SK-N-SH (cell line): ENCODE results near the gene CELF4. TPM values are rescaled to one million over a fixed set of nuclear protein-coding genes. Genes with fewer than 3 reads are reported as not detected.

Source experiments
- CTCF ChIA-PET: fragments of 300-600, 350-600 bp; formaldehyde crosslinking; extraction: SDS; loops from one replicate; lab custom pipeline; 2021; lab: Yijun Ruan, JAX
- POLR2A ChIA-PET: fragments of 350-600 bp; sonication (Branson Sonifier 250); formaldehyde crosslinking; extraction: SDS; loops from one replicate; lab custom pipeline; 2020; ENCODE audit warnings: antibody characterized with exemption, inconsistent platforms; lab: Yijun Ruan, JAX
- DNase-seq: peaks from one replicate; pipeline ENCODE4 v3.0.0; 2012
- H2AFZ ChIP-seq: fragments of 200-600 bp; sonication (generic); 2 replicates; pipeline ENCODE4 v1.8.1; 2016; ENCODE audit warnings: antibody characterized with exemption, mild to moderate bottlenecking, low read depth
- H3F3A ChIP-seq: fragments of 200-600 bp; sonication (generic); replicated peaks from 2 replicates; pipeline ENCODE3; 2016; ENCODE audit warnings: antibody characterized with exemption, mild to moderate bottlenecking; ENCODE audit not compliant: insufficient read depth
- H3K27ac ChIP-seq, 2 experiments: fragments of 200-500 bp in 1 of 2; fragments of 200-600 bp in 1 of 2; sonication (Bioruptor generic) in 1 of 2; sonication (generic), shearing (Covaris generic) in 1 of 2; 2 replicates each; pipeline versions ENCODE4 v1.5.1 to v1.6.1; 2014 to 2016; ENCODE audit warnings: low read depth in 2 of 2, inconsistent platforms in 1 of 2, low read length in 1 of 2, mild to moderate bottlenecking in 1 of 2, mixed read lengths in 1 of 2
- H3K27me3 ChIP-seq: fragments of 200-600 bp; sonication (generic), shearing (Covaris generic); 2 replicates; pipeline ENCODE4 v1.6.1; 2016; ENCODE audit warnings: mixed run types; ENCODE audit not compliant: insufficient read depth
- H3K36me3 ChIP-seq, 2 experiments: fragments of 200-500 bp in 1 of 2; fragments of 200-600 bp in 1 of 2; sonication (Bioruptor generic) in 1 of 2; sonication (generic) in 1 of 2; replicated peaks in 1 of 2; 2 replicates each; pipeline versions ENCODE3 to v1.5.1; 2014 to 2016; ENCODE audit warnings: low read length in 1 of 2, mild to moderate bottlenecking in 1 of 2; ENCODE audit not compliant: insufficient read depth in 2 of 2, control insufficient read depth in 1 of 2
- H3K4me1 ChIP-seq, 2 experiments: fragments of 200-500 bp in 1 of 2; fragments of 200-600 bp in 1 of 2; sonication (Bioruptor generic) in 1 of 2; sonication (generic), shearing (Covaris generic) in 1 of 2; 2 replicates each; pipeline versions ENCODE4 v1.5.1 to v1.6.1; 2014 to 2016; ENCODE audit warnings: low read depth in 1 of 2, low read length in 1 of 2, mixed run types in 1 of 2; ENCODE audit not compliant: insufficient read depth in 2 of 2, control insufficient read depth in 1 of 2
- H3K4me2 ChIP-seq: fragments of 200-600 bp; sonication (generic), shearing (Covaris generic); 2 replicates; pipeline ENCODE4 v1.6.1; 2017; ENCODE audit warnings: mixed run types
- H3K4me3 ChIP-seq, 2 experiments: fragments of 200-500 bp in 1 of 2; fragments of 200-600 bp in 1 of 2; sonication (Bioruptor generic) in 1 of 2; sonication (generic), shearing (Covaris generic) in 1 of 2; 2 replicates each; pipeline versions ENCODE4 v1.5.1 to v1.8.1; 2014 to 2016; ENCODE audit warnings: low read depth in 2 of 2, inconsistent platforms in 1 of 2, low read length in 1 of 2, mild to moderate bottlenecking in 1 of 2, mixed read lengths in 1 of 2, moderate library complexity in 1 of 2
- H3K79me2 ChIP-seq: fragments of 200-600 bp; sonication (generic); 2 replicates; pipeline ENCODE4 v1.8.1; 2017; ENCODE audit warnings: mild to moderate bottlenecking; ENCODE audit not compliant: insufficient read depth
- H3K9ac ChIP-seq: fragments of 200-600 bp; sonication (generic); 2 replicates; pipeline ENCODE4 v1.6.1; 2017; ENCODE audit warnings: mixed run types
- H3K9me2 ChIP-seq: fragments of 200-600 bp; sonication (generic); 2 replicates; pipeline ENCODE4 v1.6.1; 2017; ENCODE audit warnings: mixed run types
- H3K9me3 ChIP-seq: fragments of 200-600 bp; sonication (generic); 2 replicates; pipeline ENCODE4 v1.6.1; 2017; ENCODE audit warnings: mixed run types, mild to moderate bottlenecking, moderate library complexity
- H4K20me1 ChIP-seq: fragments of 200-600 bp; sonication (generic); 2 replicates; pipeline ENCODE4 v1.6.1; 2017; ENCODE audit warnings: mild to moderate bottlenecking, mixed run types; ENCODE audit not compliant: insufficient read depth
- EP300 ChIP-seq, 2 experiments: IDR thresholded peaks; 2 replicates each; pipeline versions ENCODE4 v1.4.0 to v1.6.1; 2012; ENCODE audit warnings: borderline replicate concordance in 1 of 2, low read depth in 1 of 2, low read length in 1 of 2
- FOSL2 ChIP-seq: IDR thresholded peaks from 2 replicates; pipeline ENCODE4 v1.4.0; 2012; ENCODE audit warnings: low read depth, mild to moderate bottlenecking, moderate library complexity, borderline replicate concordance
- FOXJ3 ChIP-seq: sonication (generic); formaldehyde crosslinking; IDR thresholded peaks from 2 replicates; pipeline ENCODE4 v1.5.1; 2020; ENCODE audit warnings: mild to moderate bottlenecking, missing genetic modification reagents
- FOXM1 ChIP-seq: IDR thresholded peaks from 2 replicates; pipeline ENCODE4 v1.4.0; 2012; ENCODE audit warnings: low read depth, mild to moderate bottlenecking
- GATA2 ChIP-seq: sonication (generic); formaldehyde crosslinking; IDR thresholded peaks from 2 replicates; pipeline ENCODE4 v1.5.0; 2020; ENCODE audit warnings: mild to moderate bottlenecking, missing genetic modification reagents
- MAX ChIP-seq: IDR thresholded peaks from 2 replicates; pipeline ENCODE4 v1.4.0; 2012; ENCODE audit warnings: low read depth
- MEF2A ChIP-seq: IDR thresholded peaks from 2 replicates; pipeline ENCODE4 v1.4.0; 2012; ENCODE audit warnings: low read depth, borderline replicate concordance
- NRF1 ChIP-seq: IDR thresholded peaks from 2 replicates; pipeline ENCODE4 v1.6.1; 2012; ENCODE audit warnings: low read depth, mild to moderate bottlenecking, low read length
- POLR2AphosphoS5 ChIP-seq: IDR thresholded peaks from 2 replicates; pipeline ENCODE4 v1.6.1; 2012; ENCODE audit warnings: low read depth, low read length
- RCOR1 ChIP-seq: fragments of 150-350 bp; IDR thresholded peaks from 2 replicates; pipeline ENCODE4 v1.6.1; 2017; ENCODE audit warnings: antibody characterized with exemption, low read length
- REST ChIP-seq: IDR thresholded peaks from 2 replicates; pipeline ENCODE4 v1.6.1; 2012; ENCODE audit warnings: mild to moderate bottlenecking, low read depth, low read length, moderate library complexity
- SIN3A ChIP-seq: IDR thresholded peaks from 2 replicates; pipeline ENCODE4 v1.6.1; 2012; ENCODE audit warnings: low read depth, mild to moderate bottlenecking, low read length, moderate library complexity, borderline replicate concordance
- SMC3 ChIP-seq: IDR thresholded peaks from 2 replicates; pipeline ENCODE4 v1.6.1; 2012; ENCODE audit warnings: low read depth, low read length, improper control_type of control experiment
- TAF1 ChIP-seq: IDR thresholded peaks from 2 replicates; pipeline ENCODE4 v1.6.1; 2012; ENCODE audit warnings: low read depth, mild to moderate bottlenecking, low read length, moderate library complexity, borderline replicate concordance
- USF1 ChIP-seq: IDR thresholded peaks from 2 replicates; pipeline ENCODE4 v1.4.0; 2012; ENCODE audit warnings: low read depth, borderline replicate concordance
- YY1 ChIP-seq: IDR thresholded peaks from 2 replicates; pipeline ENCODE4 v1.4.0; 2012; ENCODE audit warnings: low read depth, mild to moderate bottlenecking
- ZBTB33 ChIP-seq: IDR thresholded peaks from 2 replicates; pipeline ENCODE4 v1.4.0; 2012; ENCODE audit warnings: low read depth, borderline replicate concordance
- WGBS: methylation state at CpG from one replicate; pipeline ENCODE4 v1.1.6; 2017; ENCODE audit warnings: low lambda C conversion rate; 5-methylcytosine and 5-hydroxymethylcytosine counted together
- polyA plus RNA-seq, 3 experiments: library from polyadenylated mRNA; depleted of rRNA; stranded (reverse); fragments of >200 nt; gene quantifications; 2 replicates each; pipeline ENCODE4 v1.2.3, GENCODE V29; 2012

Gene CELF4
- polyA plus RNA-seq, 1 of the 3 experiments (the other 2 are of a cell fraction), result 0.26 TPM

GRCh38 chr18:37604032-37604431 lies 38.4 kb upstream of the CELF4 start:
- Histone ChIP-seq H3K4me1 (no peaks in the 10 kb centered on the region; a peak in 1 of 4 replicates), H3K9me3 (no peaks in the 10 kb centered on the region), H3K36me3 (no peaks in the 10 kb centered on the region), H3K27ac (no peak overlapping the region), H4K20me1 (no peaks in the 10 kb centered on the region), H3K4me3 (no peak overlapping the region), H3F3A (no peaks in the 10 kb centered on the region), H3K27me3 (no peaks in the 10 kb centered on the region), H3K4me2 (no peak overlapping the region), H3K79me2 (no peaks in the 10 kb centered on the region), H3K9me2 (no peaks in the 10 kb centered on the region), H3K9ac (no peak overlapping the region), H2AFZ (no peak overlapping the region)
- TF ChIP-seq ZBTB33, result no peak
- no peak for TF ChIP-seq USF1
- no peak for TF ChIP-seq MAX
- no peak for TF ChIP-seq GATA2
- no peak for TF ChIP-seq EP300 (IDR thresholded peaks at IDR 0.05; ENCODE audit: borderline replicate concordance in 1 of 2, low read depth in 1 of 2, low read length in 1 of 2)
- DNase-seq, result no peak
- ChIA-PET CTCF (no interaction called here), POLR2A (no interaction called here)
- 46% methylated on average over 4 of the region's 4 CpGs for WGBS

- no peaks in the 10 kb centered on the region for H3K36me3 ChIP-seq
- H3F3A ChIP-seq, result no peaks in the 10 kb centered on the region
- no peak for TF ChIP-seq FOXJ3 (CRISPR knock-in tag)
- no peak for TF ChIP-seq SIN3A
- no peak for TF ChIP-seq RCOR1
- no peak for TF ChIP-seq YY1
- no peak for TF ChIP-seq REST
- TF ChIP-seq TAF1, result no peak
- no peak for TF ChIP-seq POLR2AphosphoS5
- TF ChIP-seq SMC3, result no peak
- TF ChIP-seq MAX, result no peak
- TF ChIP-seq NRF1, result no peak
- TF ChIP-seq EP300 (IDR thresholded peaks at IDR 0.05; ENCODE audit: borderline replicate concordance in 1 of 2, low read depth in 1 of 2, low read length in 1 of 2), result no peak
- TF ChIP-seq MEF2A, result no peak
- no peak for TF ChIP-seq FOXM1
- no peak for TF ChIP-seq FOSL2
- TF ChIP-seq, all 33 proteins: peak for 0
- H3K4me1 ChIP-seq, result no peaks in the 10 kb centered on the region; a peak in 1 of 4 replicates
- no peaks in the 10 kb centered on the region for H3K79me2 ChIP-seq
- no peak overlapping the region for H3K4me3 ChIP-seq
- H4K20me1 ChIP-seq, result no peaks in the 10 kb centered on the region
- DNase-seq, result no peak
- no peak overlapping the region for H3K4me2 ChIP-seq
- no peak overlapping the region for H2AFZ ChIP-seq
- H3K27me3 ChIP-seq, result no peaks in the 10 kb centered on the region
- POLR2A ChIA-PET, result no interaction called here
- no peaks in the 10 kb centered on the region for H3K9me3 ChIP-seq
- WGBS, result 27% methylated on average over 17 of the region's 19 CpGs
- H3K9me2 ChIP-seq, result no peaks in the 10 kb centered on the region
- no peak overlapping the region for H3K9ac ChIP-seq
- CTCF ChIA-PET, result no interaction called here
- H3K27ac ChIP-seq, result no peak overlapping the region
Observed at GRCh38 chr18:37598966-37599896, 33.6 kb upstream of the CELF4 start.
